GM18505 (cell line): ENCODE measurements around the gene DOCK9.

Experiments used
- ATAC-seq: cut with Tn5 transposase; IDR thresholded peaks from one replicate; pipeline ENCODE4 v1.9.1; 2021; ENCODE audit not compliant: unreplicated experiment
- POLR2A ChIP-seq: IDR thresholded peaks from 4 replicates; pipeline ENCODE4 v1.6.1; 2011; ENCODE audit warnings: borderline replicate concordance; ENCODE audit not compliant: insufficient read depth, insufficient read length; ENCODE audit errors: extremely low read depth

The DOCK9 gene

GRCh38 chr13:99007414-99007986, 29.6 kb upstream of the DOCK9 start:
- ATAC-seq = no peak
- TF ChIP-seq POLR2A = no peak

- no peak for TF ChIP-seq POLR2A
- ATAC-seq = no peak
Measured at GRCh38 chr13:99005609-99006008, 27.7 kb upstream of the DOCK9 start.

GRCh38 chr13:99004978-99005377, 27.1 kb upstream of the DOCK9 start:
- ATAC-seq = no peak
- TF ChIP-seq POLR2A = no peak

GRCh38 chr13:99003851-99004471, 26.1 kb upstream of the DOCK9 start:
- ATAC-seq = no peak
- TF ChIP-seq POLR2A = no peak

GRCh38 chr13:99003186-99003585, 25.3 kb upstream of the DOCK9 start:
- ATAC-seq = no peak

GRCh38 chr13:99002172-99002710, 24.4 kb upstream of the DOCK9 start:
- TF ChIP-seq POLR2A = no peak
- no peak for ATAC-seq

More at GRCh38 chr13:99003186-99003585, 25.3 kb upstream of the DOCK9 start:
- TF ChIP-seq POLR2A = no peak

- no peak for ATAC-seq
- no peak for TF ChIP-seq POLR2A
Measured at GRCh38 chr13:99000137-99000536, 22.3 kb upstream of the DOCK9 start.

GRCh38 chr13:98999639-98999952, 21.7 kb upstream of the DOCK9 start:
- no peak for ATAC-seq
- no peak for TF ChIP-seq POLR2A

GRCh38 chr13:98998831-98999638, 21.2 kb upstream of the DOCK9 start:
- no peak for TF ChIP-seq POLR2A
- ATAC-seq = no peak

- no peak for TF ChIP-seq POLR2A
- ATAC-seq = no peak
Measured at GRCh38 chr13:98997738-98998641, 20.1 kb upstream of the DOCK9 start.

GRCh38 chr13:98997011-98997730, 19.3 kb upstream of the DOCK9 start:
- TF ChIP-seq POLR2A = no peak
- no peak for ATAC-seq

GRCh38 chr13:98996046-98996445, 18.2 kb upstream of the DOCK9 start:
- no peak for TF ChIP-seq POLR2A
- ATAC-seq = no peak
